HFFc6 (cell line): ENCODE measurements around the gene TMEM54. TPM values are rescaled to one million over a fixed set of nuclear protein-coding genes. Genes with fewer than 3 reads are reported as not detected.
A peak's percentile ranks its signal among the peaks of the same experiment; 100 is the strongest.

ENCODE experiments used
- DNase-seq: peaks from one replicate; pipeline ENCODE4 v3.0.0-alpha.2; 2018
- H3K27ac Mint-ChIP-seq: 2 replicates; pipeline ENCODE4 v1.8.0; 2020; ENCODE audit warnings: mild to moderate bottlenecking, mixed read lengths
- H3K27me3 Mint-ChIP-seq: 2 replicates; pipeline ENCODE4 v1.8.0; 2021; ENCODE audit warnings: mild to moderate bottlenecking, moderate library complexity, mixed read lengths; ENCODE audit not compliant: insufficient read depth
- H3K36me3 Mint-ChIP-seq: 2 replicates; pipeline ENCODE4 v1.8.0; 2021; ENCODE audit warnings: low read depth, mixed read lengths
- H3K4me1 Mint-ChIP-seq: 2 replicates; pipeline ENCODE4 v1.8.0; 2020; ENCODE audit warnings: low read depth, mixed read lengths
- H3K4me3 Mint-ChIP-seq: 2 replicates; pipeline ENCODE4 v1.8.0; 2020; ENCODE audit warnings: mild to moderate bottlenecking, moderate library complexity, mixed read lengths
- H3K9me3 Mint-ChIP-seq: 2 replicates; pipeline ENCODE4 v1.8.0; 2020; ENCODE audit warnings: mild to moderate bottlenecking, mixed read lengths
- total RNA-seq, 6 experiments: library from RNA; stranded (reverse); fragmentation: NEBNext Ultra II Directional; extraction: Animal tissue kit (Norgen Biotek cat#: 25700); gene quantifications; 2 replicates in 1 of 6; 3 replicates in 5 of 6; pipeline ENCODE4 v1.2.3, GENCODE V29; 2021
- TF ChIP-seq, protein P1 (sequence below): fragments of 200-600 bp; sonication (generic); IDR thresholded peaks from 2 replicates; pipeline ENCODE4 v1.5.0; 2021; ENCODE audit warnings: antibody characterized with exemption, mild to moderate bottlenecking

Gene TMEM54
- total RNA-seq, 6 experiments from 2014 or later = 23.4 to 31.4 (median 25.8) TPM

DNA sequence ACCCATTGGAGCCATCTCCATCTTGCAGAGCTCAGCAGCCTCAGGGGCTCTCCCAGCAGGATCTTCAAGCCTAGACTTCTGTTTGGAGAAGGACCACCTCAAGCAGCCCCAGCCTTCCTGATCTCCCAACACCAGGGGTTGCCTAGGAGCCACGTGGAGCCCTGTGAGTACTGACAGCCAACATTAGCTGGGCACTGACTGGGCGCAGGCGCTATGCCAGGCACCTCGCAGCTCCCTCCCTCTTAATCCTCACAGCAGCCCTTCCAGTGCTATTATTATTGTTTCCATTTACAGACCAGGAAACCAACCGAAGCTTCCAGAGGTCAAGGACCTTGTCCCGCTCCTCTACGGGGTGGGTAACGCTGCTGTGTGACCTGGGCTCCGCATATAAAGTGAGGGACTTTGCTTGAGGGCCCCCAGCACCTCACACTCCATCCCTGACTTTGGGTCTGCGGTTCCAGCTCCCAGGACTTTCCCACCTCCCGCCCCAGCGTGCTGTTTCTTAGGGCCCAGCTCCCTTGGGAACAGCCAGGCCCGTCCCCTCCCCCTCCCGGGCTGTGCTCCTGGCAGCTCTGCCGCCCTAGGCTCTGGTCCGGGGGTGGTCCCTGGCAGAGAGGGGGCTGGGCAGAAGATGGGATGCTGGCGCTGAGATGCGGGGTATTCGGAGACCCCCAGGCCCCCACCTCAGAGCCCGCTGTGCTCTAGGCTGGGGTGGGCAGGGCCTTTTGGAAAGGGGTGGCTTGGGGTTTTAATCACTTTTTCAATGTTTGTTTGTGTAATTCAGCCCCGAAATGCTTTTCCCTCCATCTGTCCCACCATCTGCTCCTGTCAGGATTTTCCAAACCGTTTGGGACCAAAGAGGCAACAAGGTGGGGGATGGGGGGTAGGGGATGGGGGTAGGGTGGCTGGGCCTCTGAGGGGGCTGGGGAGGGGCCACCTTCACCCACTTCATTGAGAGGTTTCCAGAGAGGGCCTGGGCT lies 19.0 kb downstream of the TMEM54 start:
- TF ChIP-seq, protein P1, sequence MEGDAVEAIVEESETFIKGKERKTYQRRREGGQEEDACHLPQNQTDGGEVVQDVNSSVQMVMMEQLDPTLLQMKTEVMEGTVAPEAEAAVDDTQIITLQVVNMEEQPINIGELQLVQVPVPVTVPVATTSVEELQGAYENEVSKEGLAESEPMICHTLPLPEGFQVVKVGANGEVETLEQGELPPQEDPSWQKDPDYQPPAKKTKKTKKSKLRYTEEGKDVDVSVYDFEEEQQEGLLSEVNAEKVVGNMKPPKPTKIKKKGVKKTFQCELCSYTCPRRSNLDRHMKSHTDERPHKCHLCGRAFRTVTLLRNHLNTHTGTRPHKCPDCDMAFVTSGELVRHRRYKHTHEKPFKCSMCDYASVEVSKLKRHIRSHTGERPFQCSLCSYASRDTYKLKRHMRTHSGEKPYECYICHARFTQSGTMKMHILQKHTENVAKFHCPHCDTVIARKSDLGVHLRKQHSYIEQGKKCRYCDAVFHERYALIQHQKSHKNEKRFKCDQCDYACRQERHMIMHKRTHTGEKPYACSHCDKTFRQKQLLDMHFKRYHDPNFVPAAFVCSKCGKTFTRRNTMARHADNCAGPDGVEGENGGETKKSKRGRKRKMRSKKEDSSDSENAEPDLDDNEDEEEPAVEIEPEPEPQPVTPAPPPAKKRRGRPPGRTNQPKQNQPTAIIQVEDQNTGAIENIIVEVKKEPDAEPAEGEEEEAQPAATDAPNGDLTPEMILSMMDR = no peak
- H3K36me3 Mint-ChIP-seq = no peaks in the 10 kb centered on the region
- DNase-seq = no peak
- H3K4me1 Mint-ChIP-seq = peaks cover 7% of the 10 kb centered on the region
- H3K27ac Mint-ChIP-seq = no peak overlapping the region
- H3K9me3 Mint-ChIP-seq = no peaks in the 10 kb centered on the region
- peaks cover 22% of the 10 kb centered on the region for H3K27me3 Mint-ChIP-seq
- H3K4me3 Mint-ChIP-seq = no peak overlapping the region

DNA sequence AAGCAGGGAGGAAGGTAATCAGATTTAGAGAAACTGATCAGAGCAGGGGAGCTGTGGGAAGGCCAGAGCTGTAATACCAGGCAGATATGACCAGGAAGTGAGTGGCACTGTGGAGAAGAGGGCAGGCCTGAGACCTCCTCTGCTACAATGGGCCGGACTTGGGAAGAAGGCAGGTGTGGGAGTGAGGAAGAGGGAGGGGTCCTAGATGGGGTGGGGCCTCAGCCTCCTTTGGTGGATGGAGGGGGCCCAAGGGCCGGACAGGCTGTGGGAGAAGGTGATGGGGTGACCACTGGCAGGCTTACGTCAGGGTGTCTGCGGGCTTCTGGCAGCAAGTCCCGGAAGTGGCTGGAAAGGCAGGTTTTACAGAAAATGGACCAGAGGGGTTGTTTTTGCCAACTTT lies 19.9 kb downstream of the TMEM54 start:
- TF ChIP-seq, protein P1 = no peak
- Mint-ChIP-seq H3K4me1 (peaks cover 7% of the 10 kb centered on the region), H3K9me3 (no peaks in the 10 kb centered on the region), H3K36me3 (no peaks in the 10 kb centered on the region), H3K27ac (no peak overlapping the region), H3K4me3 (no peak overlapping the region), H3K27me3 (peaks cover 25% of the 10 kb centered on the region)
- no peak for DNase-seq

DNA sequence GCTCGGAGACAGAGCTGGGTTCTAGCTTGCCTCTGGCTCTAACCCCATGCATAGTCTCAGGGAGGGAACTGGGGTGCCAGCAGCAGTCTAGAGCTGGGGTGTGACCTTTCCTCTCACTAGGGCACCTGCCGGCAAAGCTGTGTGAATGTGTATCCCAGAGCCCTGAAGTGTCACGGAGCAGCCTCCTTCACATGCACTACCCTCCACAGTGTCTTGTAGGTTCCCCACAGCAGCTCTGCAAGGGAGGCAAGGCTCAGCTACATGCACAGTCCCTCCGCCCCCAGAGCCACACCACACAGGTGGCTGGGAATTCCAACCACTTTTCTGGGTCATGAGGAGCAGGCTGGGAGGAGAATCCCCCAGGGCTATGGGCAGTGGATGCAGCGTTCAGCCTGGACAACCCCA lies 22.6 kb downstream of the TMEM54 start:
- Mint-ChIP-seq H3K4me3 (no peak overlapping the region), H3K27ac (no peak overlapping the region), H3K4me1 (peaks cover 19% of the 10 kb centered on the region), H3K27me3 (peaks cover 11% of the 10 kb centered on the region), H3K36me3 (no peaks in the 10 kb centered on the region), H3K9me3 (no peaks in the 10 kb centered on the region)
- no peak for DNase-seq
- TF ChIP-seq, protein P1 = no peak

DNA sequence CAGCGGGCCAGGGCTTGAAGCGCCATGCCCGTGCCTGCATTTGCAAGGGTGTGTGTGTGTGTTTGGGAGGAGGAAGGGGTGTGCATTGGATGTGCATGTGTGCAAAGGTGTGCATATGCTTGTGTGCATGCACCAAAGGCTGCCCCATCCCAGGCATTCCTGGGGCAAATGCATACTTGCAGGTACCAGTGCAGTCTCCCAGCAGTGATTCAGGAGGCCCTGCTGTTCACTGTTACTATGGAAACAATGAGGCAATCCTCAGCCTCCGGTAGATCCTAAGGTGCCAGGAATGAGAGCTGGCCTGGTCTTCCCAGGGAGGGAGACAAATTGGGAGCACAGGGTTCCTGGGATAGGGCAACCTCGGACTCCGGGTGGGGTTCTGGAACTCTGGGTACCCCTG lies 23.0 kb downstream of the TMEM54 start:
- no peaks in the 10 kb centered on the region for H3K36me3 Mint-ChIP-seq
- no peak overlapping the region for H3K27ac Mint-ChIP-seq
- peaks cover 11% of the 10 kb centered on the region for H3K27me3 Mint-ChIP-seq
- H3K4me3 Mint-ChIP-seq = no peak overlapping the region
- H3K9me3 Mint-ChIP-seq = no peaks in the 10 kb centered on the region
- TF ChIP-seq, protein P1 = no peak
- H3K4me1 Mint-ChIP-seq = peaks cover 19% of the 10 kb centered on the region
- peak; percentile 23 for DNase-seq

DNA sequence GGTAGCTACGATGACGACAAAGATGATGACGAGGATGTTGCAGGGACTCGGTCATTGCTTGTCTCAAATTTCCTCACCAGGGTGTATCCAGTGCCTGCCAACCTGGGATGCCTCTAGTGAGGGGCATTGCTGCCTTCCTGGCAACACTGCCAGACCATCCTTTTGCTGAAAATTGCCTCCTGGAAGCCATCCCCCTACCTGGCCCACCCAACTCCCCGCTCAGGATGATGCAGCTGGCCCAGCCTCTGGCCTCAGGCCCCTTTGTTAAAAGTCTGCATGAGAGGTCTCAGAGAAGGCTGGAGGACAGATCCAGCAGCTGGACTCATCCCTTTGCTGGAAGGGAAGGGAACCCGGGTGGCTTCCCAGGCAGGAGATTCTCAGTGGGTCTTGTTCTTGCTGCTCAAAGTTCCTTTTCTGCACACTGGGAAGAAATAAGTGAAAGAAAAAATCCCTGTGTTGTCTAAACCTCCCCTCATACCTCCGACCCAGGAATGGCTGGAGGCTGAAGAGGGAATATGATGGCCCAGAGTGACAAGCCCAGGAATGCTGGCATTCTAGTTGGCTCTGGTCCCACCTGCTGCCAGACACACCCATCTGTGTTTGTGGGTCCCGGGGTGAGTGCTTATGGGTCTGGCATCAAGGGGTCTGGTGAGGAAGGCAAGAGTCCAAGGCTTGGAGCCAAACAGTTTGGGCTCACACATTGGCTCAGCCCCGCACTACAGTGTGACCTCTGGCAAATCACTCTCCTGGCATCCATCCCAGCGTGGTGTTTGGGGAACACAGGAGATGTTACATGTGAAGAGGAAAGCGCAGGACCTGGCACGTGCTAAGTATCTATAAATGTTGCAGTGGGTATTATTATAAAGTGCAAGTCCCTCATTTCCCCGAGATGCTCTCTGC lies 23.7 kb downstream of the TMEM54 start:
- H3K27me3 Mint-ChIP-seq = peaks cover 11% of the 10 kb centered on the region
- H3K9me3 Mint-ChIP-seq = no peaks in the 10 kb centered on the region
- peaks cover 19% of the 10 kb centered on the region for H3K4me1 Mint-ChIP-seq
- no peaks in the 10 kb centered on the region for H3K36me3 Mint-ChIP-seq
- H3K4me3 Mint-ChIP-seq = no peak overlapping the region
- no peak overlapping the region for H3K27ac Mint-ChIP-seq
- TF ChIP-seq, protein P1 = no peak
- no peak for DNase-seq
